PC-3 (cell line): ENCODE measurements around the gene ZNF385B. TPM values are rescaled to one million over a fixed set of nuclear protein-coding genes. Genes with fewer than 3 reads are reported as not detected.

Experiments used
- ATAC-seq: fragments of 200-7000 bp; cut with Tn5 transposase; 2 replicates; pipeline ENCODE4 v1.9.1; 2020; ENCODE audit warnings: mild to moderate bottlenecking, moderate library complexity
- BruUV-seq: library from RNA; stranded (reverse); fragments of 400-500 nt; replicated peaks from 2 replicates; lab custom pipeline; 2021; lab: Mats Ljungman, UMichigan
- CTCF ChIA-PET: fragments of 300-600 bp; sonication (Branson Sonifier 250); formaldehyde crosslinking; loops from one replicate; lab custom pipeline; 2022; ENCODE audit warnings: antibody characterized with exemption; lab: Charles Lee
- POLR2A ChIA-PET: fragments of 300-600 bp; sonication (Branson Sonifier 250); formaldehyde crosslinking; loops from one replicate; lab custom pipeline; 2022; ENCODE audit warnings: antibody characterized with exemption; ENCODE audit not compliant: unreplicated experiment; lab: Charles Lee
- DNase-seq: peaks from one replicate; pipeline ENCODE4 v3.0.0-alpha.2; 2015
- H2AFZ ChIP-seq: fragments of 300-600 bp; sonication (generic); 2 replicates; pipeline ENCODE4 v1.6.0; 2016; ENCODE audit warnings: antibody characterized with exemption, low read length
- H3F3A ChIP-seq: fragments of 300-600 bp; sonication (generic); one replicate; pipeline ENCODE4 v1.6.0; 2017; ENCODE audit warnings: antibody characterized with exemption, low read length, control low read depth, mild to moderate bottlenecking; ENCODE audit not compliant: unreplicated experiment
- H3K27ac ChIP-seq: fragments of 300-600 bp; sonication (generic); 2 replicates; pipeline ENCODE4 v1.5.1; 2016; ENCODE audit warnings: mild to moderate bottlenecking, low read length
- H3K27me3 ChIP-seq: fragments of 300-600 bp; sonication (generic); 2 replicates; pipeline ENCODE4 v1.6.1; 2016; ENCODE audit warnings: low read length, mixed read lengths
- H3K36me3 ChIP-seq: fragments of 300-600 bp; sonication (generic); 2 replicates; pipeline ENCODE4 v1.6.1; 2016; ENCODE audit warnings: low read depth, mixed run types, low read length, mixed read lengths
- H3K4me1 ChIP-seq: fragments of 300-600 bp; sonication (generic); 2 replicates; pipeline ENCODE4 v1.5.1; 2016; ENCODE audit warnings: low read length; ENCODE audit not compliant: insufficient read depth
- H3K4me2 ChIP-seq: fragments of 300-600 bp; sonication (generic); 2 replicates; pipeline ENCODE4 v1.6.0; 2016; ENCODE audit warnings: low read length
- H3K4me3 ChIP-seq: fragments of 300-600 bp; sonication (generic); 2 replicates; pipeline ENCODE4 v1.5.1; 2016; ENCODE audit warnings: mild to moderate bottlenecking, low read length, mixed read lengths
- H3K79me2 ChIP-seq: fragments of 300-600 bp; sonication (generic); 2 replicates; pipeline ENCODE4 v1.6.1; 2017; ENCODE audit warnings: low read length, mixed read lengths
- H3K9ac ChIP-seq: fragments of 300-600 bp; sonication (generic); 2 replicates; pipeline ENCODE4 v1.6.0; 2016; ENCODE audit warnings: mild to moderate bottlenecking, low read length
- H3K9me2 ChIP-seq: fragments of 300-600 bp; sonication (generic); replicated peaks from 2 replicates; pipeline ENCODE4 v1.6.1; 2016; ENCODE audit warnings: mixed run types, low read length, mixed read lengths
- H3K9me3 ChIP-seq: fragments of 300-600 bp; sonication (generic); 2 replicates; pipeline ENCODE4 v1.6.1; 2016; ENCODE audit warnings: low read length, mixed read lengths
- H4K20me1 ChIP-seq: fragments of 300-600 bp; sonication (generic); 2 replicates; pipeline ENCODE4 v1.6.1; 2016; ENCODE audit warnings: low read length, mixed read lengths
- EZH2 ChIP-seq: fragments of 300-600 bp; sonication (generic); IDR thresholded peaks from one replicate; pipeline ENCODE4 v1.6.1; 2017; ENCODE audit warnings: antibody characterized with exemption, mild to moderate bottlenecking, low read length; ENCODE audit not compliant: unreplicated experiment
- EZH2phosphoT487 ChIP-seq: fragments of 300-600 bp; sonication (generic); IDR thresholded peaks from 2 replicates; pipeline ENCODE4 v1.6.1; 2018; ENCODE audit warnings: mild to moderate bottlenecking, antibody characterized with exemption, low read length, borderline replicate concordance
- intact Hi-C: fragments of 100-400 bp; cut with micrococcal nuclease; formaldehyde crosslinking; loops from 2 replicates; pipeline ENCODE4 v1.9.0; 2023
- total RNA-seq: library from RNA; depleted of rRNA; stranded (reverse); fragments of >200 nt; gene quantifications from 2 replicates; pipeline ENCODE4 v1.2.3, GENCODE V29; 2014
- TF ChIP-seq, protein P1 (sequence below): fragments of 300-600 bp; sonication (generic); conservative IDR thresholded peaks from 2 replicates; pipeline ENCODE4 v1.5.1; 2017; ENCODE audit warnings: antibody characterized with exemption, low read depth, mild to moderate bottlenecking, low read length

The ZNF385B gene
- total RNA-seq, 1 experiment from 2014 or later: 2.4 TPM

DNA sequence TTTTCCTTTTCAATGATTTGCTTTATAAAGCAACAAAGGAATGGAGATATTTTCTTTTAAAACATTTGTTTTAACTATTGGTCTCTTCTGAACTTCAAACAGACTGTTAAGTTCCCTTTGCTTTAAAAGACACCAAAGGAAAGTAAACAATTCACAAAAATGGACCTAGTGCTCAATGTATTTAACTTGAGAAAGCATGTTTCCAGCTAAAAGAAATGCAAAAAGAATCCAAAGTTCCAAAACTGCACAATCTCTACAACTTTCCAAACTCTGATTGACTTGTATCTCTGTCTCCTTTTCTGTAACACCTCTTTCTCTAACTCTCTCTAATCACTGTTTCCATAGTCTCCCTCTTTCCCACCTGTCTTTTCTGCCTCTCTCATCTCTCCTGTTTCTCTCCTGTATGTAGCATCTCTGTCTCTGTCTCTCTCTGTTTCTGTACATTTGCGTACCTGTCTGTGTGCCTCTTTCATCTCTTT is 301.1 kb downstream of the ZNF385B start:
- Histone ChIP-seq H3K9me2 (no peaks in the 10 kb centered on the region), H3K9ac (no peak overlapping the region), H3K9me3 (no peaks in the 10 kb centered on the region), H3K27ac (no peak overlapping the region), H3K79me2 (no peaks in the 10 kb centered on the region), H2AFZ (no peak overlapping the region), H3F3A (no peaks in the 10 kb centered on the region), H4K20me1 (no peaks in the 10 kb centered on the region), H3K36me3 (no peaks in the 10 kb centered on the region), H3K4me1 (no peaks in the 10 kb centered on the region), H3K27me3 (no peaks in the 10 kb centered on the region), H3K4me2 (no peak overlapping the region), H3K4me3 (no peak overlapping the region)
- ChIA-PET POLR2A (no interaction called here), CTCF (no interaction called here)
- ATAC-seq (no peak), DNase-seq (no peak)
- BruUV-seq: no TSS peak
- no peak for TF ChIP-seq EZH2phosphoT487
- TF ChIP-seq EZH2: no peak
- TF ChIP-seq, protein P1, sequence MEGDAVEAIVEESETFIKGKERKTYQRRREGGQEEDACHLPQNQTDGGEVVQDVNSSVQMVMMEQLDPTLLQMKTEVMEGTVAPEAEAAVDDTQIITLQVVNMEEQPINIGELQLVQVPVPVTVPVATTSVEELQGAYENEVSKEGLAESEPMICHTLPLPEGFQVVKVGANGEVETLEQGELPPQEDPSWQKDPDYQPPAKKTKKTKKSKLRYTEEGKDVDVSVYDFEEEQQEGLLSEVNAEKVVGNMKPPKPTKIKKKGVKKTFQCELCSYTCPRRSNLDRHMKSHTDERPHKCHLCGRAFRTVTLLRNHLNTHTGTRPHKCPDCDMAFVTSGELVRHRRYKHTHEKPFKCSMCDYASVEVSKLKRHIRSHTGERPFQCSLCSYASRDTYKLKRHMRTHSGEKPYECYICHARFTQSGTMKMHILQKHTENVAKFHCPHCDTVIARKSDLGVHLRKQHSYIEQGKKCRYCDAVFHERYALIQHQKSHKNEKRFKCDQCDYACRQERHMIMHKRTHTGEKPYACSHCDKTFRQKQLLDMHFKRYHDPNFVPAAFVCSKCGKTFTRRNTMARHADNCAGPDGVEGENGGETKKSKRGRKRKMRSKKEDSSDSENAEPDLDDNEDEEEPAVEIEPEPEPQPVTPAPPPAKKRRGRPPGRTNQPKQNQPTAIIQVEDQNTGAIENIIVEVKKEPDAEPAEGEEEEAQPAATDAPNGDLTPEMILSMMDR: no peak
- intact Hi-C loops: no loop called here

DNA sequence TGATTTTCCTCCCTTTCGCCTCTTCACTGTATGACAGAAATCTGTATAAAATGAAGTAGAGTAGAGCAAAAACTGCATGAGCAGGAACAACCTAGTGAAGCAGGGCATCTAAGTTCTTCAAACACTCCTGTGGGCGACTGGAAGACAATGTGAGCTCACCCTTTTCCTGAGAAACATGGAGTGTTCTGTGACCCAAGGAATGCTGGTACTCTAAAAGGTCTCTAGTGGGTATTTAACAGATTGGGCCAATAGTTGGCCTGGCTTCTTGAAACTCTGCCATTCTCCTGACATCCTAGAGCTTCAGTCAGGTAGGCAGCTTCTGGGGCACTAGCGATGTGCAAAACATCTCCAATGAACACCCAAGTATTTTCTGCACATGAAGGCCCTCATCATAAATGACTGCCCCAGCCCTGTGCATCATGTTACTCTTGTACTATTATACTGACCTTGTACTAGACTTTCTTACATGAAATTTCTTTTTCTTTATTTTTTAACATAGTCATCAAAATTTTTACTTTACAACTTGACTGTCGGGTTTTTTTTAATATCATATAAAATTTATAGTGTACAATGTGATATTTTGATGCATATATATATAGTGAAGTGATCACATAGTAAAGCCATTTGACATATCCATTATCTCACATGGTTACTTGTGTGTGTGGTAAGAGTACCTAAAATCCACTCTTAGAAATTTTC is 302.2 kb downstream of the ZNF385B start:
- H3F3A ChIP-seq: no peaks in the 10 kb centered on the region
- TF ChIP-seq EZH2phosphoT487 (no peak), EZH2 (no peak)
- TF ChIP-seq, protein P1: no peak
- H4K20me1 ChIP-seq: no peaks in the 10 kb centered on the region
- H3K4me3 ChIP-seq: no peak overlapping the region
- H3K9me3 ChIP-seq: no peaks in the 10 kb centered on the region
- H3K79me2 ChIP-seq: no peaks in the 10 kb centered on the region
- ChIA-PET POLR2A (no interaction called here), CTCF (no interaction called here)
- ATAC-seq: no peak
- H3K9me2 ChIP-seq: no peaks in the 10 kb centered on the region
- H3K27ac ChIP-seq: no peak overlapping the region
- H3K36me3 ChIP-seq: no peaks in the 10 kb centered on the region
- no peak overlapping the region for H3K4me2 ChIP-seq
- BruUV-seq: no TSS peak
- H3K9ac ChIP-seq: no peak overlapping the region
- no peak overlapping the region for H2AFZ ChIP-seq
- H3K27me3 ChIP-seq: no peaks in the 10 kb centered on the region
- intact Hi-C loops: no loop called here
- no peaks in the 10 kb centered on the region for H3K4me1 ChIP-seq
- no peak for DNase-seq
